Neutrophil (primary cell): ENCODE data around the gene TLR9.

ENCODE experiments used
- H3K27ac ChIP-seq: fragments of 200-600 bp; sonication (generic); 2 replicates; pipeline ENCODE4 v1.5.1; 2016; ENCODE audit warnings: mild to moderate bottlenecking, moderate library complexity
- H3K27me3 ChIP-seq: fragments of 200-600 bp; sonication (generic); 2 replicates; pipeline ENCODE4 v1.6.0; 2016; ENCODE audit warnings: mild to moderate bottlenecking
- H3K36me3 ChIP-seq: fragments of 200-600 bp; sonication (generic); 2 replicates; pipeline ENCODE4 v1.5.1; 2017
- H3K4me1 ChIP-seq, 2 experiments: fragments of 200-600 bp in 1 of 2; sonication (generic) in 1 of 2; 1 replicate in 1 of 2; 2 replicates in 1 of 2; pipeline versions ENCODE4 v1.5.1 to v1.6.1; 2013 to 2016; ENCODE audit warnings: low read depth in 1 of 2, low read length in 1 of 2, mild to moderate bottlenecking in 1 of 2, moderate library complexity in 1 of 2; ENCODE audit not compliant: control insufficient read depth in 1 of 2, insufficient read depth in 1 of 2
- H3K4me3 ChIP-seq, 2 experiments: fragments of 200-600 bp in 1 of 2; sonication (generic) in 1 of 2; 1 replicate in 1 of 2; 2 replicates in 1 of 2; pipeline ENCODE4 v1.5.1; 2013 to 2016; ENCODE audit warnings: low read depth in 1 of 2, low read length in 1 of 2, mild to moderate bottlenecking in 1 of 2, moderate library complexity in 1 of 2
- H3K9me3 ChIP-seq: fragments of 200-600 bp; sonication (generic); 2 replicates; pipeline ENCODE4 v1.5.1; 2016
- TF ChIP-seq, protein P1 (sequence below): fragments of 200-600 bp; sonication (generic); IDR thresholded peaks from 2 replicates; pipeline ENCODE4 v1.5.1; 2016; ENCODE audit warnings: antibody characterized with exemption

The TLR9 gene

GRCh38 chr3:52197842-52198625 is 27.4 kb downstream of the TLR9 start, which contains the start of gene ALAS1:
TSS of gene ALAS1 (plus strand) at chr3:52198160. CDS start at chr3:52199242, 1,082 bp downstream.
- Histone ChIP-seq H3K27ac (peak within 1 kb of the TSS; percentile 89), H3K4me3 (peak within 1 kb of the TSS; percentile 92), H3K9me3 (no peaks in the 10 kb centered on the region), H3K4me1 (peaks cover 70 to 74% of the 10 kb centered on the region in 2 experiments), H3K36me3 (peaks cover 20% of the 10 kb centered on the region), H3K27me3 (no peaks in the 10 kb centered on the region)
- TF ChIP-seq, protein P1, sequence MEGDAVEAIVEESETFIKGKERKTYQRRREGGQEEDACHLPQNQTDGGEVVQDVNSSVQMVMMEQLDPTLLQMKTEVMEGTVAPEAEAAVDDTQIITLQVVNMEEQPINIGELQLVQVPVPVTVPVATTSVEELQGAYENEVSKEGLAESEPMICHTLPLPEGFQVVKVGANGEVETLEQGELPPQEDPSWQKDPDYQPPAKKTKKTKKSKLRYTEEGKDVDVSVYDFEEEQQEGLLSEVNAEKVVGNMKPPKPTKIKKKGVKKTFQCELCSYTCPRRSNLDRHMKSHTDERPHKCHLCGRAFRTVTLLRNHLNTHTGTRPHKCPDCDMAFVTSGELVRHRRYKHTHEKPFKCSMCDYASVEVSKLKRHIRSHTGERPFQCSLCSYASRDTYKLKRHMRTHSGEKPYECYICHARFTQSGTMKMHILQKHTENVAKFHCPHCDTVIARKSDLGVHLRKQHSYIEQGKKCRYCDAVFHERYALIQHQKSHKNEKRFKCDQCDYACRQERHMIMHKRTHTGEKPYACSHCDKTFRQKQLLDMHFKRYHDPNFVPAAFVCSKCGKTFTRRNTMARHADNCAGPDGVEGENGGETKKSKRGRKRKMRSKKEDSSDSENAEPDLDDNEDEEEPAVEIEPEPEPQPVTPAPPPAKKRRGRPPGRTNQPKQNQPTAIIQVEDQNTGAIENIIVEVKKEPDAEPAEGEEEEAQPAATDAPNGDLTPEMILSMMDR, result peak; percentile 64

DNA sequence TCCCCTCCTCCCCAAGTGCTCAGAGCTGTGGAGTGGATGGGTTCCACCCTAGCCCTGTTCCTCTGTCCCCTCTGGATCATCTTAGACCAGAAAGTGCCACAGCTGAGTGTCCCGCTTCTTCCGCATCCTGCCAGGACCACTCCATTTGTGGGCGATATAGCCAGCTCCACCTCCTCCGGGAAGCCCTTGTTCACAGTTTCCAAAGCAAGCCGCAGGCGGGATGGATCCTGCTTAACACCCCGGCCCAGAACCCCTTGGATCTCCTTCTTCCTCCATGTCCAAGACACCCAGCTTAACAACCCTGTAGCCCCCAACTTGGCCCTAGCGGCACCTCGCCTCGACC is 28.0 kb downstream of the TLR9 start:
- Histone ChIP-seq H3K36me3 (peaks cover 14% of the 10 kb centered on the region), H3K27ac (peak overlapping the region; percentile 89), H3K27me3 (no peaks in the 10 kb centered on the region), H3K4me1 (peaks cover 65 to 68% of the 10 kb centered on the region in 2 experiments), H3K4me3 (peak overlapping the region; percentile 92), H3K9me3 (no peaks in the 10 kb centered on the region)
- TF ChIP-seq, protein P1, result no peak

DNA sequence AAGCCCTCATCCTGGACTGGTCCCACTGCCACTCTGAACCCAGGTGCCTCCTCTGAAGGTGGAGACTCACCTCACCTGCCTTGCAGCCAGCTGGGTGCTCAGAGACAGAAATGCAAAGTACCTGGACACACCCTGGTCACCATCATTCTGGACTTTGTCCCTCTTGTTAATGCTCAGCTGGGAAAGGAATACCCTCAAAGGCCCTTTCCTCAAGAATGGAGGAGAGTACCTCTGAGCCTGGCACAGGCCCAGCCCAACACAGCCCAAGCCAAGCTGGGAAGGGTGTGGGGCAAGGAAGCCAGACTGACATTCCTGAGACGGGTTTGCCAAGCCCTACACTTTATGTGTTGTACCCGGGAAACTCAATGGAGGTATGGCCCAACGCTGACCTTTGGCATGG is 28.5 kb downstream of the TLR9 start:
- Histone ChIP-seq H3K27me3 (no peaks in the 10 kb centered on the region), H3K4me1 (peaks cover 60 to 63% of the 10 kb centered on the region in 2 experiments), H3K36me3 (peaks cover 12% of the 10 kb centered on the region), H3K4me3 (peak overlapping the region; percentile 92), H3K9me3 (no peaks in the 10 kb centered on the region), H3K27ac (peak overlapping the region; percentile 89)
- TF ChIP-seq, protein P1, result no peak

DNA sequence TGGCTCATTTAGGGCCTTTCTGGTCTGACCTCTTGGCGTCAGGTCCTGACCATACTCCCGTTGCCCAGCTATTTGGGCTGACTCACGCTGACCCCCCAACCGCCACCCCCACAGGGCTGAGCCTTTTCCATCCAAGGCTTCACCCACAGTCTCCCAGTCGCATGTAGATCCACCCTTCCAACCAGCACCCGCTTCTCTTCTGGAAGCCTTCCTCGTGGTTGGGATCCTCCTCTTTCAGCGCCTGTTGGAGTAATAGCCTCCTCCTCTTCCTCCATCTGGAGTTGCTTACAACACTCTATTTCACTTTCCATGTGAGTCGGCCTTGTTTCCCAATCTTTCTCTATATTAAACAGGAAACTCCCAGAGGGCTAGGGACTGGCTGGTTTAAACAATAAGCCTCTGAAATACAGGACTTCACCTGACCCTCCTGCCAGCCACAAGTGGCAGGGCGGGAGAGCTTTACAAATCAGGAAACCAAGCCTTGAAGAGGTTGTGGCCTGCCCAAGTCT is 29.6 kb downstream of the TLR9 start:
- H3K36me3 ChIP-seq, result peaks cover 12% of the 10 kb centered on the region
- H3K4me3 ChIP-seq, result no peak overlapping the region
- no peaks in the 10 kb centered on the region for H3K27me3 ChIP-seq
- peak overlapping the region; percentile 89 for H3K27ac ChIP-seq
- H3K4me1 ChIP-seq, result peaks cover 49 to 52% of the 10 kb centered on the region in 2 experiments
- TF ChIP-seq, protein P1, result no peak
- H3K9me3 ChIP-seq, result no peaks in the 10 kb centered on the region

- no peak overlapping the region for H3K4me3 ChIP-seq
- peak overlapping the region; percentile 89 for H3K27ac ChIP-seq
- H3K9me3 ChIP-seq, result no peaks in the 10 kb centered on the region
- peaks cover 49% of the 10 kb centered on the region in 2 experiments for H3K4me1 ChIP-seq
- no peaks in the 10 kb centered on the region for H3K27me3 ChIP-seq
- TF ChIP-seq, protein P1, result no peak
- peaks cover 9% of the 10 kb centered on the region for H3K36me3 ChIP-seq
These were observed 30.2 kb downstream of the TLR9 start for GRCh38 chr3:52195291-52195597.
